Right lung (tissue), 10 donors: ENCODE data around the gene UROC1. TPM values are rescaled to one million over a fixed set of nuclear protein-coding genes. Genes with fewer than 3 reads are reported as not detected.

Experiments
- DNase-seq, 2 donors: peaks; one replicate each; pipeline ENCODE4 v3.0.0-alpha.2; 2013
- long read RNA-seq, 8 donors: transcript quantifications; one replicate each; lab custom pipeline, GENCODE V29; 2026
- polyA plus RNA-seq, 5 donors: library from polyadenylated mRNA; unstranded; fragments of 120-200 nt; gene quantifications; one replicate each; pipeline versions ENCODE4 v1.2.1 to v1.2.3, GENCODE V29; 2013; ENCODE audit warnings: inconsistent platforms in 1 of 5, low replicate concordance in 1 of 5; ENCODE audit not compliant: insufficient read length in 5 of 5, insufficient read depth in 1 of 5

The UROC1 gene
- polyA plus RNA-seq, result under 1 TPM in 4 of 5 donors, not detected in 1; 0.08 to 0.23 (median 0.17) TPM
- long read RNA-seq, donor 1, result 0 reads
- long read RNA-seq, donor 2, result 0 reads
- long read RNA-seq, donor 3, result 0 reads
- long read RNA-seq, donor 4, result 0 reads
- long read RNA-seq, donor 5, result 0 reads
- long read RNA-seq, donor 6, result 0 reads
- long read RNA-seq, donor 7, result 0 reads
- long read RNA-seq, donor 8, result 0 reads

- DNase-seq, result no peak
Measured at GRCh38 chr3:126517291-126517951, at the start of gene UROC1. Gene UROC1, minus strand, starts transcription at chr3:126517773. Its CDS starts 54 bp downstream, at chr3:126517719.

GRCh38 chr3:126562737-126563276 is 45.2 kb upstream of the UROC1 start:
- DNase-seq, result no peak

- no peak for DNase-seq
Measured at GRCh38 chr3:126558336-126559071, 40.9 kb upstream of the UROC1 start, which contains the start of gene C3orf22. Gene C3orf22, minus strand, starts transcription at chr3:126558932. Its CDS starts 5,542 bp downstream, at chr3:126553390.

- DNase-seq, result no peak
Measured at GRCh38 chr3:126557761-126558160, 40.2 kb upstream of the UROC1 start.

GRCh38 chr3:126557415-126557745 is 39.8 kb upstream of the UROC1 start:
- DNase-seq, result no peak

- no peak for DNase-seq
Measured at GRCh38 chr3:126556637-126557414, 39.3 kb upstream of the UROC1 start.

GRCh38 chr3:126555795-126556636 is 38.4 kb upstream of the UROC1 start:
- DNase-seq, result no peak

GRCh38 chr3:126554560-126555525 is 37.3 kb upstream of the UROC1 start:
- no peak for DNase-seq

GRCh38 chr3:126553284-126554084 is 35.9 kb upstream of the UROC1 start:
- no peak for DNase-seq

- DNase-seq, result no peak
Measured at GRCh38 chr3:126552688-126553283, 35.2 kb upstream of the UROC1 start.

- no peak for DNase-seq
Measured at GRCh38 chr3:126551839-126552687, 34.5 kb upstream of the UROC1 start.

- no peak for DNase-seq
Measured at GRCh38 chr3:126551121-126551838, 33.7 kb upstream of the UROC1 start.

- no peak for DNase-seq
Measured at GRCh38 chr3:126550488-126551051, 33.0 kb upstream of the UROC1 start.

GRCh38 chr3:126549861-126550487 is 32.4 kb upstream of the UROC1 start:
- DNase-seq, result no peak

GRCh38 chr3:126548556-126549466 is 31.2 kb upstream of the UROC1 start:
- DNase-seq, result no peak
